Activated CD4-positive, alpha-beta T cell treated with anti-CD3 and anti-CD28 coated beads, Interleukin-2, amount 10 ng/mL, durations not matched to agents 7 days and 5 days (primary cell): ENCODE measurements around the gene LRG1. TPM values are rescaled to one million over a fixed set of nuclear protein-coding genes. Genes with fewer than 3 reads are reported as not detected.

Experiments used
- CTCF ChIA-PET: fragments of 350-600 bp; sonication (Branson Sonifier 250); formaldehyde crosslinking; loops from one replicate; lab custom pipeline; 2021; ENCODE audit warnings: antibody characterized with exemption; lab: Charles Lee
- POLR2A ChIA-PET: fragments of 350-600 bp; sonication (Branson Sonifier 250); formaldehyde crosslinking; loops from one replicate; lab custom pipeline; 2021; ENCODE audit warnings: antibody characterized with exemption; lab: Charles Lee
- DNase-seq: peaks from one replicate; pipeline ENCODE4 v3.0.0-alpha.2; 2020
- H3K27ac Mint-ChIP-seq: one replicate; pipeline ENCODE4 v1.8.0; 2021; ENCODE audit warnings: mild to moderate bottlenecking, moderate library complexity, mixed read lengths
- H3K27me3 Mint-ChIP-seq: one replicate; pipeline ENCODE4 v1.8.0; 2021; ENCODE audit warnings: mixed read lengths
- H3K36me3 Mint-ChIP-seq: one replicate; pipeline ENCODE4 v1.8.0; 2021; ENCODE audit warnings: low read depth, mixed read lengths
- H3K4me1 Mint-ChIP-seq: one replicate; pipeline ENCODE4 v1.8.0; 2021; ENCODE audit warnings: mixed read lengths
- H3K4me3 Mint-ChIP-seq: one replicate; pipeline ENCODE4 v1.8.0; 2021; ENCODE audit warnings: mild to moderate bottlenecking, moderate library complexity, mixed read lengths
- H3K9me3 Mint-ChIP-seq: one replicate; pipeline ENCODE4 v1.8.0; 2021; ENCODE audit warnings: mixed read lengths
- total RNA-seq, 2 experiments: library from RNA; stranded (reverse); gene quantifications; one replicate each; pipeline ENCODE4 v1.2.3, GENCODE V29; 2021

The LRG1 gene
- under 1 TPM in 1 of 2 experiments, not detected in 1; 0.07 TPM for total RNA-seq

GRCh38 chr19:4539693-4540581 lies at the start of gene LRG1:
Gene LRG1, minus strand, starts transcription at chr19:4540036. Its CDS starts 23 bp downstream, at chr19:4540013.
- Mint-ChIP-seq H3K27ac (peak within 1 kb of the TSS; percentile 67), H3K4me1 (peaks cover 5% of the 10 kb centered on the region), H3K9me3 (no peaks in the 10 kb centered on the region), H3K27me3 (peaks cover 4% of the 10 kb centered on the region), H3K4me3 (no peak within 1 kb of the TSS), H3K36me3 (peaks cover 2% of the 10 kb centered on the region)
- POLR2A ChIA-PET: no interaction called here
- CTCF ChIA-PET: interaction anchor here (1.0 to 3.6 kb wide), 6 partner anchors 15 to 97 kb away, joined by 3 to 18 read pairs (median 3); no protein-coding TSS in a partner anchor
- DNase-seq: no peak

GRCh38 chr19:4588291-4588761 lies 48.5 kb upstream of the LRG1 start:
- peaks cover 3% of the 10 kb centered on the region for H3K4me1 Mint-ChIP-seq
- H3K36me3 Mint-ChIP-seq: no peaks in the 10 kb centered on the region
- H3K4me3 Mint-ChIP-seq: no peak overlapping the region
- POLR2A ChIA-PET: interaction anchor here (0.7 kb wide), 1 partner anchor 229 kb away, joined by 6 read pairs; no protein-coding TSS in a partner anchor
- H3K9me3 Mint-ChIP-seq: no peaks in the 10 kb centered on the region
- peaks cover 28% of the 10 kb centered on the region for H3K27me3 Mint-ChIP-seq
- no peak overlapping the region for H3K27ac Mint-ChIP-seq
- CTCF ChIA-PET: interaction anchor here (1.2 kb wide), 1 partner anchor 9 kb away, joined by 3 read pairs; no protein-coding TSS in a partner anchor
- no peak for DNase-seq

GRCh38 chr19:4587527-4587926 lies 47.7 kb upstream of the LRG1 start:
- Mint-ChIP-seq H3K27me3 (peaks cover 32% of the 10 kb centered on the region), H3K4me1 (peaks cover 3% of the 10 kb centered on the region), H3K36me3 (no peaks in the 10 kb centered on the region), H3K9me3 (no peaks in the 10 kb centered on the region), H3K27ac (no peak overlapping the region), H3K4me3 (no peak overlapping the region)
- ChIA-PET POLR2A (no interaction called here), CTCF (interaction anchor here (1.2 to 1.7 kb wide), 2 partner anchors 10 to 49 kb away, joined by 3 to 4 read pairs; no protein-coding TSS in a partner anchor)
- DNase-seq: no peak

DNA sequence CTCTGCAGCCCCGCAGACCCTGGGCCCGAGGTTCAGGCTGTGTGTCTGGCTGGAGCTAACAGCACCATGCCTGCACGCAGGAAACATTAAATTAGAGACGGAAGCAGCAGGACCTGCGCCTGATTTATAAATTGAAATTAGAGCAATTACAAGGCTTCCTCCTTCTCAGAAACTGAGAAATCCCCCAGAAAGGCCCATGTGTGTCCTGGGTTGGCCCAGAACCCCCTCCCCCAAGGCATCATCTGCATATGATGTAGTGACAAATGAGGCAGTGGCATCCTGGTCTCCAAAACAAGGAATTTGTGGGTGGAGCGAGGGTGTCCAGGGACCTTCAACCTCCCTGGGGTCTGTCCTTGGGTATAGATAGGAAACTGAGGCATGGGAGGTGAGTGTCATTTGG lies 46.9 kb upstream of the LRG1 start:
- H3K4me1 Mint-ChIP-seq: peaks cover 8% of the 10 kb centered on the region

GRCh38 chr19:4586245-4586644 lies 46.4 kb upstream of the LRG1 start:
- no peak overlapping the region for H3K27ac Mint-ChIP-seq
- H3K9me3 Mint-ChIP-seq: no peaks in the 10 kb centered on the region
- no peak overlapping the region for H3K4me3 Mint-ChIP-seq
- POLR2A ChIA-PET: no interaction called here
- DNase-seq: no peak
- peaks cover 8% of the 10 kb centered on the region for H3K4me1 Mint-ChIP-seq
- CTCF ChIA-PET: interaction anchor here (1.7 kb wide), 1 partner anchor 50 kb away, joined by 4 read pairs; no protein-coding TSS in a partner anchor
- no peaks in the 10 kb centered on the region for H3K36me3 Mint-ChIP-seq
- H3K27me3 Mint-ChIP-seq: peaks cover 35% of the 10 kb centered on the region

More for the DNA sequence above, 46.9 kb upstream of the LRG1 start:
- no peak overlapping the region for H3K4me3 Mint-ChIP-seq
- ChIA-PET CTCF (interaction anchor here (1.7 kb wide), 1 partner anchor 49 kb away, joined by 4 read pairs; no protein-coding TSS in a partner anchor), POLR2A (no interaction called here)
- H3K27ac Mint-ChIP-seq: no peak overlapping the region
- DNase-seq: no peak
- H3K9me3 Mint-ChIP-seq: no peaks in the 10 kb centered on the region
- H3K36me3 Mint-ChIP-seq: no peaks in the 10 kb centered on the region
- H3K27me3 Mint-ChIP-seq: peaks cover 40% of the 10 kb centered on the region

GRCh38 chr19:4585556-4585955 lies 45.7 kb upstream of the LRG1 start:
- H3K27ac Mint-ChIP-seq: no peak overlapping the region

DNA sequence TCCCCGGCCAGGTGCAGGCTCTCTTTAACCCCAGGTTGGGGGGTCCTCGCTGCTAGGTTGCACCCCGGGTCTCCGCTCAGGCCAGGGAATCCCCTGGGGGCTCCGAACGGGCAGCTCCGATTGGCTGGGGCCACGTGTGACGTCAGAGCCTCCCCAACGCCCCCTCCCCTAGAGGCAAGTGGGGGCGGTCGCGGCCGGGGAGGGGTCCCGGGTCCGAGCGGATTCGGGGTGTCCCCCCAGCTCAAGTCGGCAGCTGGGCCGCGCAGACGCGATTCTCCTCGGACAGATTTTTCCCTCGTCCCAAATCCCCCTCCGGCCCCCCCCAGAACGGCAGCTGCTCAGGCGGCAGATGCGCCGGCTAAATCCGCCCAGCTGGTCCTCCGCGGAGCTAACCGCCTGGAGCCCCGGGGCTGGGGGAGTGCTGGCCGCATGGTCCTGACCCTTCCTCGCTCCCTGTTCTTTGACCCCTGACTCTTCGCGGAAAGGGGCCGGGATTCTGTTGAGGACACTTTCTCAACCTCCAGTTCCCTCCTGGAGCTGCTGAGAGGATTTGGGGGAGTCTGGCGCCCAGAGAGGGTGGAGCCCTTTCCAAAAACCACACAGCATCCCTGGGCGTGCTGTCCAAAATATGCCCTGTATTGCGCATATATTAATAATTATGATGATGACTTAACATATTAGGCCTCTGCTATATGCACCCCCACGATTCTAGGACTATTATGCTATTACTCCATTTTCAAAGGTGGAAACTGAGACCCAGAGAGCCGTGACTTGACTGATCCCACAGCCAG lies 45.0 kb upstream of the LRG1 start:
- POLR2A ChIA-PET: no interaction called here
- no peaks in the 10 kb centered on the region for H3K9me3 Mint-ChIP-seq
- H3K27me3 Mint-ChIP-seq: peaks cover 38% of the 10 kb centered on the region

More at GRCh38 chr19:4585556-4585955, 45.7 kb upstream of the LRG1 start:
- Mint-ChIP-seq H3K36me3 (no peaks in the 10 kb centered on the region), H3K9me3 (no peaks in the 10 kb centered on the region), H3K27me3 (peaks cover 36% of the 10 kb centered on the region), H3K4me3 (no peak overlapping the region), H3K4me1 (peaks cover 8% of the 10 kb centered on the region)
- CTCF ChIA-PET: interaction anchor here (1.0 to 1.2 kb wide), 2 partner anchors 11 to 50 kb away, joined by 3 to 4 read pairs; no protein-coding TSS in a partner anchor
- POLR2A ChIA-PET: no interaction called here
- DNase-seq: no peak

DNA sequence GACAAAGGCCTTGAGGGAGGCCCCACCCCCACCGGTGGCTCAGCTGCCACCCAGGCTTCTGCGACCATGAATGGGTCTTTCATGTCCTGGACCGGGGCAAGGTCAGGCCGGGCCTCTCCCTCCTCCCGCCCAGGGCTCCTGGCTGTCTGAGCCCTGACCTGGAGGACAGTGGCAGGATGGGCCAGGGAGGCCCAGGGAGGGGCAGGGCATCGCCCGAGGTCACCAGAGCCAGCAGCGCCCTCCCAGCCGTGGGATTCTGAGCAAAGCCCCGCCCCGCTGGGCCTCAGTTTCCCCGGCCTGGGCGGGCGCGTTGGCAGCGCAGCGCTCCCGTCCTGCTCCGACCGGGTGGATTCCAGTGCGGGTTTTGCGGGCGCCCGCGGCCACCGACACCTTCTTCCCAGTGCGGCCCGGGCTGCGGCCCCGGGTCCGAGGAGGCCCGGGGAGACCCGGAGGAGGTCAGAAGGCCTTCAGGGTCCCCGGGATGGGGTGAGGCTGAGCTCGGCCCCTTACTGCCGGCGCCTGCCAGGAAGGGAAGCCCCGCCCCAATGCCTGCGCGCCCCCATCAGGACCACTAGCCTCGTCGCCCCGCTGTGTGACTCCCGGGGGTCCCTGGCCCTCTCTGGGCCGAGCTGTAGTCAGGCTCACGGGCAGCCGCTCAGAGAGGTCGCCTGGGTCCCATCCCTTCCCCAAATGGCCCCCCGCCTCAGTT lies 44.3 kb upstream of the LRG1 start:
- H3K4me1 Mint-ChIP-seq: peaks cover 8% of the 10 kb centered on the region
- ChIA-PET CTCF (interaction anchor here (0.7 to 1.6 kb wide), 2 partner anchors 10 to 52 kb away, joined by 4 to 5 read pairs; no protein-coding TSS in a partner anchor), POLR2A (no interaction called here)
- no peak overlapping the region for H3K27ac Mint-ChIP-seq
- H3K36me3 Mint-ChIP-seq: no peaks in the 10 kb centered on the region
- H3K4me3 Mint-ChIP-seq: no peak overlapping the region
- H3K27me3 Mint-ChIP-seq: peaks cover 46% of the 10 kb centered on the region
- DNase-seq: no peak
- no peaks in the 10 kb centered on the region for H3K9me3 Mint-ChIP-seq

More for the DNA sequence above, 45.0 kb upstream of the LRG1 start:
- H3K36me3 Mint-ChIP-seq: no peaks in the 10 kb centered on the region
- no peak overlapping the region for H3K4me3 Mint-ChIP-seq
- H3K27ac Mint-ChIP-seq: no peak overlapping the region
- CTCF ChIA-PET: interaction anchor here (1.0 to 1.6 kb wide), 3 partner anchors 9 to 51 kb away, joined by 3 to 4 read pairs (median 4); no protein-coding TSS in a partner anchor
- H3K4me1 Mint-ChIP-seq: peaks cover 8% of the 10 kb centered on the region
- no peak for DNase-seq

GRCh38 chr19:4582980-4583842 lies 43.4 kb upstream of the LRG1 start:
- POLR2A ChIA-PET: no interaction called here
- DNase-seq: no peak
- Mint-ChIP-seq H3K36me3 (no peaks in the 10 kb centered on the region), H3K9me3 (no peaks in the 10 kb centered on the region), H3K4me3 (no peak overlapping the region), H3K27ac (no peak overlapping the region), H3K27me3 (peaks cover 53% of the 10 kb centered on the region), H3K4me1 (peaks cover 8% of the 10 kb centered on the region)
- CTCF ChIA-PET: interaction anchor here (1.6 kb wide), 1 partner anchor 11 kb away, joined by 4 read pairs; no protein-coding TSS in a partner anchor

GRCh38 chr19:4581666-4582553 lies 42.1 kb upstream of the LRG1 start:
- POLR2A ChIA-PET: no interaction called here
- Mint-ChIP-seq H3K4me3 (no peak overlapping the region), H3K4me1 (peaks cover 8% of the 10 kb centered on the region), H3K27ac (no peak overlapping the region), H3K9me3 (no peaks in the 10 kb centered on the region), H3K27me3 (peaks cover 53% of the 10 kb centered on the region), H3K36me3 (no peaks in the 10 kb centered on the region)
- no peak for DNase-seq
- CTCF ChIA-PET: no interaction called here
